Urothelium cell line (cell line): ENCODE results near the gene TMPRSS4.
"Not testable (repeated sequence)": the region's sequence is repeated elsewhere in the genome, so short reads cannot be mapped to it uniquely, and the experiment has no call there.

Experiments
- DNase-seq: peaks from one replicate; pipeline ENCODE4 v3.0.0; 2011; ENCODE audit warnings: low spot score, mixed read lengths
- FAIRE-seq: peaks from 2 replicates; lab custom pipeline; 2011; peaks lifted over from hg19 to GRCh38; lab: Jason Lieb, UNC

The TMPRSS4 gene

GRCh38 chr11:118055966-118056365 is 20.9 kb upstream of the TMPRSS4 start:
- FAIRE-seq, result no peak
- DNase-seq, result no peak

GRCh38 chr11:118056806-118057205 is 20.1 kb upstream of the TMPRSS4 start:
- FAIRE-seq (no peak), DNase-seq (no peak)

DNA sequence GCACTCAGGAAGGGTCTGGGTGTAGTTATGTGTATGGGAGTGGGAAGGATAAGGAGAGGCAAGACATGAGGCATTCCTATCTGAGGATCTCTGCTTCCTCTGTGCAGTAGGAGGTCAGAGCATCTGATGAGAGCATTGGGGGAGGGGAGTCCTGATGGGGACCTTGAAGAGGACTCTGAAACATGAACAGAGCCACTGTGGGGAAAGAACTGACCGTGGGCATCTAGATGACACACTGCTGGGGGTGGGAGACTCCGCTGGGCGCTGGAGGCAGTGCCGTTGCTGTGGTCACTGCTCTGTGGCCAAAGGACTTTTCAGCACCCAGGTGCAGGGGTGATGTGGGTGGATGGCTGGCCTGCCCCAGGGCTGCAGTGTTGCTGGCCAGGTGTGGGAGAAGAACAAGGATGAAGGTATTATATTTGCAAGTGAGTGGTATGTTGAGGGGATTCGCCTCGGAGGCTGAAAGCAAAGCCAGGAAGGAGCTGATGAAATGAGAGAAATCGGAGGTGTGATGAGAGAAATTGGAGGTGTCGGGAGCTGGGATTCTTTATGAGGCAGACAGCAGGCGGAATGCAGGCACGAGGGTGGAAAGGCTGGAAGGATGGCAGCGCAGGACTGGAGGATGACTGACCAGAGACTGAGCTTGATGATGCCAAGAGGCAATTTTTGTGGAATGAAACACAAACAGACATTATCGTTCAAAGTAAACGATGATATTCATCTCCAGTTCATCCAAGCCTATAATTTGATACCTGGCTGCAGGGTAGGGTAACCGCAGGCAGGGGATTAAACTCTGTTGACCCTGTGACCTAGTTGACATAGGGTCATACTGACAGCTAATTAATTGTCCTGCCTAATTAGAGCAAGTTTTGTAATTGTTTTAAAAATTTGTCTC is 19.4 kb upstream of the TMPRSS4 start:
- DNase-seq, result no peak
- FAIRE-seq, result no peak

DNA sequence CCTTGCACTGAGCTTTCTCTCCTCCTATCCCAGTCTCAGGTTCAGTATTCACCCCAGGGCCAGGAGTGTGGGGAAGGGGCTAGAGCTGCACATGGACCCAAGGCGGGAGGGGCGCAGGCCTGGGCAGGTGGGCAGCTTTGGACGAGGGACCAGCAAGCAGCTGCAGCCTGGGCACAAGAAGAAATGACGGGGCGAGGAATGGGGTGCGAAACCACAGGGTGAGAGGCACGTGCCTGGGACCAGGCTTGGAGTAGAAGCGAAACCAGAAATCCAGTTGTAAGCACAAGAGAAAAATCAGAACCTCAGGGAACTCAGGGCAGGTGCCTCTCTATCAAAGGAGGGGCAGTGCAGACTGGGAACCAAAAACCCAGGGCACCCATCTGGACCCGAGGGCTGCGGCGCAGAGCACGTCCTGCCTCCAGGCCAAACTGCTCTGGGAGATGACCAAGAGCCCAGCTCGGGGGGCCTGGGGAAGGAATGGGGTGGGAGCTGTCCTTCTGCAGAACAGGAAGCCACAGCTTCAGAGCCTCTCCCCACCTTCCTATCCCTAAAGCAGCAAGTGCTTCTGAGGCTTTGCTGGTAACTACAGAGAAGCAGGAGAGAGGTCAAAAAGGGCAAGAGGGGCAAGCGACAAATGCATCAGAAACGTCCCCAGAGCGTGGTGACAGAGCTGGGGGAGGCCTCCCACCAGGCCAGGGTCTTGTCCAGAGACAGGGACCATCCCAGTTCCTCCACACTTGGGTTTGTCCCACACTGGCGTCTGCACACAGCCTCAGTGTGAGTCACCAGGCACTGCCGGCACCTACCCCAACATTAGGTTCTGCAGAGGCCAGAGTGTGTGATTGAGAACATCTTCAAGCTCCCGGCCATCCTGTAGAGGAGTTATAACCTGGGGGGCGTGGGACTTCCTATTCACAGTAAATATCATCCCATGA is 18.3 kb upstream of the TMPRSS4 start:
- DNase-seq (no peak), FAIRE-seq (no peak)

DNA sequence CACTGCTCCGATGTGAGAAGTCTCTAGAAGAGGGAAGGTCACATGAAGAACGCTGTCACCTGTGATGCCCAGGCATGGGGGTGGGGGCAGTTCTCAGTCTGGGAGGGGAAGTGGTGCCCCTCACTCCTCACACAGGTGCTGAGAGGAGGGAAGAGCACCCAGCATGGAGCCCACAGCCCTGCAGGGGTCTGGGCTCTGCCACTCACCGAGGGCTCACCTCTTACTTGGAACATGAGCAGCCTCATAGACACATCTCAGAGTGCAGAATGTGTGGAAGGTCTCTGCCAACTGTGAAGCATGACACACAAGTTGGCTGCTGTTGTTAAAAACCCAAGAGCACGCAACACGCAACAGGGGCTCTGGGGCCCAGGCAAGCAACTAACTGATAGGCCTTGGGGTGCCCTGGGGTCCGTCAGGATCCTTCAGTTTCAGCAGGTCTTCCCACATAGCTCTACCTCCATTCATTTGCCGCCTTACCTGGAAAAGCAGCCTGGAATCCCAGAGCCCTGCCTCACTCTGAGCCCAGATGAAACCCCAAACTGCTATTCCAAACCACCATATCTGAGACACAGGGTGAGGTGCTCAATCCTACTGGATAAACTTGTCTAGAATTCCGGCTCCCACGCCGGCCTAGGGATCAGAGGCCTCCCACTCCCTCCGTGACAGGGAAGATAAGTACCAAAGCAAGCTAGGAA is 17.5 kb upstream of the TMPRSS4 start:
- FAIRE-seq, result no peak
- no peak for DNase-seq

DNA sequence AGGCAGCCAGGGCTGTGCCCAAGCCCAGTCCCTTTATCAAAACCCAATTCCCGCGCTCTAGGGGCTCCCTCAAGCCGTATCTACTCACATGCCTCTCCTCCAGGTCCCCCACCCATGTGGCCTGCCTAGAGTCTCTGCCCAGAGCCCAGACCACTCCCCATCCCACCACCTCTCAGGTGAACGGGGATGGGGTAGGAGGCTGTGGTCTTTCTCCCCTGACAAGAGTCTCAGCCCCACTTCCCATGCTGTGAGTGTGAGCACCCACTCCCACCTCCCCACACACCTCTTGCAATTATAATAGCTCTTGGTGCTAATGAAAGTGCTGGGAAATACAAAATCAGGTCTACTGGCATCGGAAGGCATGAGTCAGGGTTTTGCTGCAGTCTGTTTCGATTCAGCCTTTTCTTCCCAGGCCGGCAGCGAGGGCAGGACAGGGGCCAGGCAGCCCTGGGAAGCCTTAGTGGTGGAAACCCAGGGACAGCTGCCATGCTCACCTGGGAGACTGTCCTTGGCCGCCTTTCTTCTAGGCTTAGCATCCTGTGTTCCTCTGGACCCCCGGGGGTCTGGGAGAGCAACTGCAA is 16.7 kb upstream of the TMPRSS4 start:
- FAIRE-seq, result no peak
- no peak for DNase-seq

DNA sequence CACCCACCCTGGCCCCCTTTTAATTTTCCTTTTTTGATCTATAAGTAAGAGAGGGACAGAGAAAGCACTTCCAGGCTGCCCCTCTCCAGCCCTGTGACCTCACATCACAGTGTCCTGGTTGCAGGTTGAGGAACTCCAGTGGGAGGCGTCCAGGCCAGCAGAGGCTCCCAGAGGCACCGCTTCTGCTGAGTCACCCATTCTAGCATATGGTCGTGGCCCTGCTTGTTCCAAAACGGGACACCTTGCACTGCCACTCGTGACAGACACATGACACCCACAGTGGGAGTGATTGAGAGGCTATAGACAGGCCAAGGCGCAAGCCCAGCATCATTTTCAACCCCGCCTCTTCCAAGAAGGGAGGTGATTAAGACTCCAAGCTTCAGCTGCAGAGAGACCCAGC is 16.0 kb upstream of the TMPRSS4 start:
- no peak for FAIRE-seq

DNA sequence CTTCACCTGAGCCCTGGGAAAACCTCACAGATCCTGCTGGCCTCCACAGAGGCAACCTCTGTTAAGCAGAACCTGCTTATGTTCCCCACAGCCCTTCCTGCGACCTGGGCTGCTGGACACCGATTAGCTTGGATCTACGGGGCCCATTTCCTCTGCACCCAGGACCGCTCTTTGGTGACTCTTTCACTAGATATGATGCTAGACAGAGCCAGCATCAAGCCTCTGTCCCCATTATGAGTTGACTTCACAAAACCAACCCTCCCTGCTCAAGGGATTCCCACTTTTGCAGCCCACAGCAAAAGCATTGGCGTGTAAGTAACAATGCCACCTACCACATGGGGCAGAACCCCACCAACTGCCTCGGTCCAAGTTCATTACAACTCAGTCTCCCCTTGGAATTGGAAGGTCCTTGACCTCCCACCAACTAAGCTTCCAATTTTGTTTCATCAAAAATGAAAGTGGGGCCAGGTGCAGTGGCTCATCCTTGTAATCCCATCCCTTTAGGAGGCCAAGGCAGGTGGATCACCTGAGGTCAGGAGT is 15.2 kb upstream of the TMPRSS4 start:
- DNase-seq (no peak), FAIRE-seq (no peak)

More for the DNA sequence above, 16.0 kb upstream of the TMPRSS4 start:
- no peak for DNase-seq

GRCh38 chr11:118062181-118062580 is 14.7 kb upstream of the TMPRSS4 start:
- not testable (repeated sequence) for DNase-seq, FAIRE-seq

DNA sequence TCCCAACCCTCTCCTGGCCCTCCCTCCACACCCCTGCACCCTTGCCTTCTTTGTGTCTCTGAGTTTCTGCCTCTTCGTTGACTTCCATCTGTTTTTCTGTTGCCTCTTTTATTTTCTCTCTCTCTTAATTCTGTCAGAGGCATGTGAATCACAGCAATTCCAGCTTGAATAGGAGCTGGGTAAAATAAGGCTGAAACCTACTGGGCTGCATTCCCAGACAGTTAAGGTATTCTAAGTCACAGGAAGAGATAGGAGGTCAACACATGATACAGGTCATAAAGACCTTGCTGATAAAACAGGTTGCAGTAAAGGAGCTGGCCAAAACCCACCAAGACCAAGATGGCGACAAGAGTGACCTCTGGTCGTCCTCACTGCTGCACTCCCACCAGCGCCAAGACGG is 14.2 kb upstream of the TMPRSS4 start:
- not testable (repeated sequence) for DNase-seq, FAIRE-seq

DNA sequence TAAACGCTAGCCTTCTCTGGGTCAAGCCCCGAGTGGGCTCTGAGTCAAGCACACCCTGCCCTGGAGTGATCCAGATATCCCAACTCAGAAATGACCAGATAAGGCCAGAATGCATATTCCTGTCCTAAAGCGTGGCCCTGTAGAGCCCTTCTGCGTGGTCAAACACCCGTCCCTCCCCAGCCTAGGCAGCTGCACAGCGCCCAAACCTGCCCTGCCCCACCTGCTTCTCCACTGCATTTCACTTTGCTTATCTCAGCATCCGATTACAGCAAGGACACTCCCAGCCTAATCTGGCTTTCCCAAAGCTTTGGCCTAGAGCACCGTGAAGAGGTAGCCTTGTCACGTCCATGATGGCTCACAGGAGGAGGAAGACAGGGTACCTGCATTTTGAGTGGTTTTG is 11.9 kb upstream of the TMPRSS4 start:
- FAIRE-seq (no peak), DNase-seq (no peak)

GRCh38 chr11:118065384-118065783 is 11.5 kb upstream of the TMPRSS4 start:
- no peak for DNase-seq
- FAIRE-seq, result no peak

DNA sequence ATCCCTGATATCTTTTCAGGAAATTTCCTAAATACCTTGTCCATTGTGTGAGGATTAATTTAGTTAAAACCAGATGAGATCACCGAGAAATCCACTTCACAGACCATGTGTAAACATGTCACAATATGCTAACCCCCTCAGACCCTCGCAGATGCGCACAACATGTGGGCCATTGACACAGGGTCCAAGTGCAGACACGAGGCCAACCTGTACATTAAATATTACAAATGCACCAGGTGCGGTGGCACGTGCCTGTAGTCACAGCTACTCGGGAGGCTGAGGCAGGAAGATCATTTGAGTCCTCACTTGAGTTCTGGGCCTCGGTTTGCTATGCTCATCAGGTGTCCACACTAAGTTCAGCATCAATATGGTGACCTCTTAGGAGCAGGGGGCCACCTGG is 9.9 kb upstream of the TMPRSS4 start:
- DNase-seq (no peak), FAIRE-seq (no peak)

- no peak for FAIRE-seq
- DNase-seq, result no peak
Measured at GRCh38 chr11:118068206-118068944, 8.5 kb upstream of the TMPRSS4 start.

DNA sequence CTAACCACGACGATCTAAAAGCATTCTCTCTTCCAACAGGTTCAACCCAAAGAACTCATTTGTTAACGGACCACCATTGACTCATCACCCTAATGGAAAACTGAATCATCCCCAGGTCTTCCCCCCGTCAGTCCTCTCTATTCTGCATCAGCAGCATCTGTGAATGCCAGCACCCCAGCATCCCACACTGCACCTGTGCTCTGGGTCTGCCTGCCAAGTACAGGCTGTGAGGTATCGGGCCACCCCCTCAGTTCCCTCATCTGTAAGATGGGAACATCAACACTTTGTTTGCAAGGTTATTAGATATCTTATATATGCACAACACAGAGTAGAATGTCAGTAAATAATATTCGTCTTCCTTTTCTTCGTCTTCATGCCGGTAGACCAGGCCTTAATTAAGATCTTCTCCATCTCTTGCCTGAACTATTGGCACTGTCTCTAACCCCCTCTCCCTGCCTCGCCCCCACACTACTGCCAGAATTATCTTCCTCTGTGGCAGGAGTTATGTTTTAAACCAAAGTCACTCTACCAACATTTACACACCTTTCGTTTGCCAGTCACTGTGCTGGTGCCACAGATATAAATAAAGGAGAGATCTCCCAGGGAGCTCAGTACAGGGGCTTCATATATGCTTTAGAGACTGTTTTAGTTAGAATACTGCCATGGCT is 7.8 kb upstream of the TMPRSS4 start:
- FAIRE-seq, result no peak
- DNase-seq, result no peak

- DNase-seq, result no peak
- FAIRE-seq, result no peak
Measured at GRCh38 chr11:118071416-118072030, 5.4 kb upstream of the TMPRSS4 start.

- no peak for DNase-seq
- FAIRE-seq, result no peak
Measured at GRCh38 chr11:118073554-118073953, 3.3 kb upstream of the TMPRSS4 start.

DNA sequence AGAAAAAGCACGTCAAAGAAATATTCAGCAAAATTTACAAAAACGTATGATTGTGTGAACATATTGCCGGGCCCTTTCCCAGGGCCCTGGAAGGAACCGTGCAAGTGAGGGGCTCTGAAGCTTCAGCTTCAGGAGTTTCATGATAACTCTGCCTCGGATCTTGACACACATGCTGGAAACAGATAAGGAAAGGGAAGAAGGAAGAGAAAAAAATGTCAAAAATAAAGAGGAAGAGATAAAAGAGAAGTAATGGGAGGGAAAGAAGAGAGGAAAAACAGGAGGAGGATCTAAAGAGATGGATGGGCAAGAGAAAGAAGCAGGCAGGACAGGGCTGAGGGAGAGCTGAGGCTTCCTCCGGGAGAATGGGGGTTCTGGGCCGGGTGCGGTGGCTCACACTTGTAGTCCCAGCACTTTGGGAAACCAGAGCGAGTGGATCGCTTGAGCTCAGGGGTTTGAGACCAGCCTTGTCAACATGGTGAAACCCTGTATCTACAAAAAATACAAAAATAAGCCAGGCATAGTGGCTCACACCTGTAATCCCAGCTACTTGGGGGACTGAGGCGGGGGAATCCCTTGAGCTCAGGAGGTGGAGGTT is 2.7 kb upstream of the TMPRSS4 start:
- FAIRE-seq, result no peak

More for the DNA sequence above, 2.7 kb upstream of the TMPRSS4 start:
- no peak for DNase-seq
